Renal cortical epithelial cell (primary cell): Measurements from ENCODE around the gene IER3. TPM values are rescaled to one million over a fixed set of nuclear protein-coding genes. Genes with fewer than 3 reads are reported as not detected.
"Not testable (repeated sequence)": the region's sequence is repeated elsewhere in the genome, so short reads cannot be mapped to it uniquely, and the experiment has no call there.

Source experiments
- DNase-seq: peaks from one replicate; pipeline ENCODE4 v3.0.0-alpha.2; 2011; ENCODE audit warnings: low read depth
- total RNA-seq: library from RNA; depleted of rRNA; stranded (reverse); fragments of >200 nt; gene quantifications from 2 replicates; pipeline ENCODE4 v1.2.3, GENCODE V29; 2014

The IER3 gene
- total RNA-seq, 1 donor from 2014 or later: 56.6 TPM

DNA sequence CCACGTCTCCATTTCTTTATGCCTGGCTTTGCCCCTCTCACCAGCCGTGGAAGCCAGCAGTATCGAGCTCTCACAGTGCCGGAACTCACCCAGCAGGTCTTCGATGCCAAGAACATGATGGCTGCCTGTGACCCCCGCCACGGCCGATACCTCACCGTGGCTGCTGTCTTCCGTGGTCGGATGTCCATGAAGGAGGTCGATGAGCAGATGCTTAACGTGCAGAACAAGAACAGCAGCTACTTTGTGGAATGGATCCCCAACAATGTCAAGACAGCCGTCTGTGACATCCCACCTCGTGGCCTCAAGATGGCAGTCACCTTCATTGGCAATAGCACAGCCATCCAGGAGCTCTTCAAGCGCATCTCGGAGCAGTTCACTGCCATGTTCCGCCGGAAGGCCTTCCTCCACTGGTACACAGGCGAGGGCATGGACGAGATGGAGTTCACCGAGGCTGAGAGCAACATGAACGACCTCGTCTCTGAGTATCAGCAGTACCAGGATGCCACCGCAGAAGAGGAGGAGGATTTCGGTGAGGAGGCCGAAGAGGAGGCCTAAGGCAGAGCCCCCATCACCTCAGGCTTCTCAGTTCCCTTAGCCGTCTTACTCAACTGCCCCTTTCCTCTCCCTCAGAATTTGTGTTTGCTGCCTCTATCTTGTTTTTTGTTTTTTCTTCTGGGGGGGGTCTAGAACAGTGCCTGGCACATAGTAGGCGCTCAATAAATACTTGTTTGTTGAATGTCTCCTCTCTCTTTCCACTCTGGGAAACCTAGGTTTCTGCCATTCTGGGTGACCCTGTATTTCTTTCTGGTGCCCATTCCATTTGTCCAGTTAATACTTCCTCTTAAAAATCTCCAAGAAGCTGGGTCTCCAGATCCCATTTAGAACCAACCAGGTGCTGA lies 20.3 kb downstream of the IER3 start:
- DNase-seq: not testable (repeated sequence)

DNA sequence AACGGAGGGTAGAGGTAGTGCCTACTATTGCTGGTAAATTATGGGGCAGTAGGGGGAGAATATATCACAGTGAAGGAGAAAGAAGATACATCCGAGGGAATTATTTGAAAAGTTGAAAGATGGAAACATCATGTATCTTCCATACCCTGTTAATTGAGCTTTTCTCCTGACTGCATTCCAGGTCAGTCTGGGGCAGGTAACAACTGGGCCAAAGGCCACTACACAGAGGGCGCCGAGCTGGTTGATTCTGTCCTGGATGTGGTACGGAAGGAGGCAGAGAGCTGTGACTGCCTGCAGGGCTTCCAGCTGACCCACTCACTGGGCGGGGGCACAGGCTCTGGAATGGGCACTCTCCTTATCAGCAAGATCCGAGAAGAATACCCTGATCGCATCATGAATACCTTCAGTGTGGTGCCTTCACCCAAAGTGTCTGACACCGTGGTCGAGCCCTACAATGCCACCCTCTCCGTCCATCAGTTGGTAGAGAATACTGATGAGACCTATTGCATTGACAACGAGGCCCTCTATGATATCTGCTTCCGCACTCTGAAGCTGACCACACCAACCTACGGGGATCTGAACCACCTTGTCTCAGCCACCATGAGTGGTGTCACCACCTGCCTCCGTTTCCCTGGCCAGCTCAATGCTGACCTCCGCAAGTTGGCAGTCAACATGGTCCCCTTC lies 21.0 kb downstream of the IER3 start:
- not testable (repeated sequence) for DNase-seq

DNA sequence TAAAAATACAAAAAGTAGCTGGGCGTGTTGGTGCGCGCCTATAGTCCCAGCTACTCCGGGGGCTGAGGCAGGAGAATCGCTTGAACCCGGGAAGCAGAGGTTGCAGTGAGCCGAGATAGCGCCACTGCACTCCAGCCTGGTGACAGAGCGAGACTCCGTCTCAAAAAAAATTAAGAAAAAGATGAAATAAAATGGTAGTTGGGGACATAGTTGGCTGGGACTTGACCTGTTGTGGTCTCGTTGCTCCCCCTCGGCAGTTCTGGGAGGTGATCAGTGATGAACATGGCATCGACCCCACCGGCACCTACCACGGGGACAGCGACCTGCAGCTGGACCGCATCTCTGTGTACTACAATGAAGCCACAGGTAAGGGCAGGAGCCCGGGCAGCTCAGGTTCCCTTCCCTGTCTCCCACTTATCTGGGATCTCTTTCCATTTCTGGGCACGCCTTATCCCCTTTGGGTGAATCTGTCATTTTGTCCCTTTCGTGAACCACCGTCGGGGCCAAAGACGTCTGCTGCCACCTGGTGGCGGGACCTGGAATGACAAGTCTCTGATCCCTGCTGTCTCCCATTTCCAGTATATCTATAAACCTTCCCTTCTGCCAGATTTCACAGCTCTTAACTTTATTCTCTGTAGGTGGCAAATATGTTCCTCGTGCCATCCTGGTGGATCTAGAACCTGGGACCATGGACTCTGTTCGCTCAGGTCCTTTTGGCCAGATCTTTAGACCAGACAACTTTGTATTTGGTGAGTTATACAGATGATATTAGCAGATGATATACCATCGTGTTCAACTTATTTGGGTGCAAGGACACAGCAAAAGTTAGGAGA lies 21.9 kb downstream of the IER3 start:
- peak; percentile 50 for DNase-seq

DNA sequence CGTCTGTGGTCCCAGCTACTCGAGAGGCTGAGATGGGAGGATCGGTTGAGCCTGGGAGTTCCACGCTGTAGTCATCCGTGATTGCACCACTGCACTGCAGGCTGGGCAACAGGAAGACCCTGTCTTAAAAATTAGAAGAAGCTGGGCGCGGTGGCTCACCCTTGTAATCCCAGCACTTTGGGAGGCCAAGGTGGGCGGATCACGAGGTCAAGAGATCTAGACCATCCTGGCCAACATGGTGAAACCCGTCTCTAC lies 22.4 kb downstream of the IER3 start:
- DNase-seq: not testable (repeated sequence)

DNA sequence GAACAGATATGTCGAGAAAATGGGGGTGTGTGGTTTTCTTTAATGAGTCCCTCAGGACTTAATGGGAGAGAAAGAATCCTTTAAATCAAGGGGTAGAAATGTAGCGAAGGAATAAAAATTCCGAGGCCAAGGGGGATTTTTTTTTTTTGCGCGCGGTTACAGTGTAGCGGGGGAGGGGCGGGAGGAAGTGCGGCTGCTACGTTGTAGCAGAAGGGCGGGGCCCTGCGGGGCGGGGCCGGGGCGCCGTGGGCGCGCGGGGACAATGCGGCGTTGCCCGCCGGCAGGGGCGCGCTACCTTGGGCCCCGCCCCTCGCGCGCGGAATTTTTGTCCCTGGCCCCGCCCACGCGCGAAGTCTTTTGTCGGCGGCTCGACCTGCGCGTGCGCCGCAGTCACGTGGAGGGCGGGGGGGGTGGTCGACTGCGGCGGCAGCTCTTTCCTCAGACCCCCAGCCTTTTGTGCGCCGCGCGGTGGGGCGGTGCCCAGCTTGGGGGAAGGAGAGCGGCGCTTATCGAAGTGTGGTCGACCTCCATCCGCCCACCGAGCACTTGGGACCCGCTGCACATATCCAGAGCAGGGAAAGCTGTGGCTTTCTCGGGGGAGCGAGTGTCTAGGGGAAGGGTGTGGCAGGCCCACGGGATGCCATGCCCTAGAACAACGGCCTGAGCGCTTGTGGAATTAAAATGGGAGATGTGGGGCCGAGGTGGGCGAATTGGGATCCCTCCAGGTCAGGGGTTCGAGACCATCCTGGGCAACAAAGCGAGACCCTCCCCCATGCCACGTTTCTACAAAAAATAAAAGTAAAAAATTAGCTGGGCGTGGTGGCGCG lies 22.9 kb downstream of the IER3 start:
- DNase-seq: peak; percentile 55

DNA sequence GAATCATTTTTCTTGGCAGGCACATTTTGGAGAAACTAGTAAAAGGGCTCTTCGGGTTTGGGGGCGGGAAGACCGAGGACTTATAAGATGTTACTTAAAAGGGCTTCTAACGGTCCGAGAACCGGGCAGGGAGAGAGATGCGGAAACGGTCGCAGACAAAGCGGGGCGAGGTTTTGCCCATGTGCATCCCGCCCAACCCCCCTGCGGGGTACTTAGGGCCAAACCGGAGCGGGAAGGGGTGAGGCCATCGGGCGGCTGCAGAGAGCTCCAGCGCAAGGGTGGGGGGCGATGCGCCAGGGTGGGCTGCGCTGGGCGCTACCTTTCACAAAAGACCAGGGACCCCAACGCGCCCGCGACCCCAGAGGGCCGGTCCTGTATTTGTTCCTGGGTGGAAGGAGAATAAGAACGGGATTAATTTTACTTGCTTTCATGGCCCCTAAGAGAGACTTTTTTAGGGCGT lies 23.6 kb downstream of the IER3 start:
- DNase-seq: no peak

DNA sequence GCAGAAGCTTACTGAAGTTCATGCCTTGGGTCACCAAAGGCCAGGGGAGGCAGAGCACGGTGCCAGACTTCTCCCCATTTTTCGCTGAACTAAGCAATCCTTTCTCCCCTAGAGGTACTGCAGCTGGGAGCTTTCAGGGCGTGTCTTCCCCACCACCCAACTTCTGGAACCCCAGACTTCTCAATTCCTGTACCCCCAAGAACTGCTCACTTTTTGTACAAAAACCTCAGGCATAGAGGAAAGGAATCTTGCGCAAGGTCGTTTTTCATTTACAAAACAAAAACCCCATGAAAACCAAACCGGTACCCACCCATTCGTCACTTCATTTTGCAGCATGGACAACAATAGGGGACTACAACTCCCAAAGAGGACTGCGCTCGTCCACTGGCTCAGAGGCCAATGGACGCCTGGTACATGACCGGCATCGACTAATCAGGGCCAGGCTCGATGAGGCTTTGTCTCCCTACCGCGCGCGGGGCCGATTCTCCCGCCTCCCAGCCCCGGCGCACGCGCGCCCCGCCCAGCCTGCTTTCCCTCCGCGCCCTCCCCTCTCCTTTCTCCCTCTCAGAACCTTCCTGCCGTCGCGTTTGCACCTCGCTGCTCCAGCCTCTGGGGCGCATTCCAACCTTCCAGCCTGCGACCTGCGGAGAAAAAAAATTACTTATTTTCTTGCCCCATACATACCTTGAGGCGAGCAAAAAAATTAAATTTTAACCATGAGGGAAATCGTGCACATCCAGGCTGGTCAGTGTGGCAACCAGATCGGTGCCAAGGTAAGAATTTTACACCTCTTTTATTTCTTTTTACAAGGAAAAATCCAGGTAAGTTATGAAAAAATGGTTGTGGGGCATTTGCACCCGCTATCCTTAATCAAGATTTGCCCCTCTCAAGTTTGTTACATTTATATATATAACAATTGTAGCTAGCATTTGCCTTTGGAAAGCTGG lies 24.3 kb downstream of the IER3 start, which contains the start of gene TUBB:
TSS of gene TUBB (plus strand) at position 562 of the 947 bp plus-strand sequence. CDS start at position 717, 155 bp downstream.
- peak; percentile 95 for DNase-seq

DNA sequence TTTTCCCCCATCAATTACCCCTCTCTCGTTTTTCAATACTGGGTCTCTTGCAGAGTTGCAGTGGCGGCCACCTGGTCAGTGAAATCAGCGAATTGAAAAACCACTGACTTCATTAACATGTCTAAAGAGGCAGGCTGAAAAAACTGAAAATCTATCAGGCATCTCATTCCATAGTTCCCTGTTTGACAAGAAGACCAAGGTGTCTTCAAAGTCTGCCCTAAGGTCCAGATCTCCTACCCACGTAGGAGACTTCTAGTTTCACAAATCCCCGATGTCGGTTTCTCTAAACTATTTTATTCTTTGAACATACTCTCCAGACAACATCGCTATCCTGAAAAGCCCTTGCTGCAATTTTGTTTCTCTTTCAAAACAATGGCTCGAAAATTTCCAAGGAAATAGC lies 25.0 kb downstream of the IER3 start:
- DNase-seq: peak; percentile 34

DNA sequence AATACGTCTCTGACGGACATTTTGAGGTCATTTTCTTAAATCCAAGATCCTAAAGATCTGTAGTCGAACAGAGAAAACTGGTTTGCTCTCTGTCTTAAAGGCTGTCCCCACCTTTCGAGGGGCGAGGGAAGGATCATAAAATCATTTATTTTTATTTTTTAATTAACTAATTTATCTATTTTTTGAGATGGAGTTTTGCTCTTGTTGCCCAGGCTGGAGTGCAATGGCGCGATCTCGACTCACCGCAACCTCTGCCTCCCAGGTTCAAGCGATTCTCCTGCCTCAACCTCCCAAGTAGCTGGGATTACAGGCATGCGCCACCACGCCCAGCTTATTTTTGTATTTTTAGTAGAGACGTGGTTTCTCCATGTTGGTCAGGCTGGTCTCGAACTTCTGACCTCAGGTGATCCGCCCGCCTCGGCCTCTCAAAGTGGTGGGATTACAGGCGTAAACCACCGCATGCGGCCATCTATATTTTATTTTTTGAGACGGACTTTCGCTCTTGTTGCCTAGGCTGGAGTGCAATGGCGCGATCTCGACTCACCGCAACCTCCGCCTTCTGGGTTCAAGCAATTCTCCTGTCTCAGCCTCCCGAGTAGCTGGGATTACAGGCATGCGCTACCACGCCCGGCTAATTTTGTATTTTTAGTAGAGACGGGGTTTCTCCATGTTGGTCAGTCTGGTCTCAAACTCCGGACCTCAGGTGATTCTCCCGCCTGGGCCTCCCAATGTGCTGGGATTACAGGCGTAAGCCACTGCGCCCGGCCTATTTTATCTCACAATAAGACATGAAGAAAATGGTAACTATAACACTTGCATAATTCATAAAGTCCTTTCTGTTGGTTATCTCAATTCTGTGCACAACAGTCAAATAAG lies 26.3 kb downstream of the IER3 start:
- not testable (repeated sequence) for DNase-seq

DNA sequence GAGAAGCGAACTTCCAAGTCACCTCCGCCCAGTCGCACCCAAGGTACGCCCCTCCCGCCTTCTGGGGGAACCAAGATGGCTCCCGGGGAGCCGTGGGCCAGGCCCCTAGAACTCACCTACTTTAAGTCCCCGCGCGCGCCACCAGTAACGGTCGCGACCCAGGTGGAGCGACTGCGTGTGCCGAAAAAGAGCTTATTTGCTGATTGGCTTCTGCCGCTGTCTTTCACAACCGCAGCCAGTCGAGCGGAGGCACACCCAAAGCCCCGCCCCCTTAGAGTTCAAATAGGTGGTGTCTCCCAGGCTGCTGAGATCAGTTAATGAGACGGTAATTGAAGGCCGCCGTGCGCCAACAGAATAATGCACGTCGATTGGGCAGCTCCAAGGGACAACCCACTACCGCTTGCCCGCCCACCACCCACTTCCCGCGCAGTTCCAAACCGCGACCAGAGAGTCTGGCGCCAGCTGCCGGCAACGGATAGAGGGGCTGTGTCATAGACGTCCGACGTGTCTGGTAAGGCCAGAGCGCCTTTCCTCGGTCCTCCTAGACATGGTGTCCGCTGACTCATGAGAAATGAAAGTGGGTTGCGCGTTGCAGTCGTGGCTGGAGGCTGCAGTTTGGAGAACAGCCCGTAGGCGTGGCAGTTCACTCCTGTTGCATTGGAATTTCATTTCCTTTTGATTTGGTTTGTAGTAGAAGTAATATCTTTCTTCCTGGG lies 27.1 kb downstream of the IER3 start, which contains the start of gene MDC1:
TSS of gene MDC1 (minus strand) at position 153 of the 716 bp plus-strand sequence. CDS start 2,106 bp downstream, outside the sequence.
- DNase-seq: peak; percentile 99

DNA sequence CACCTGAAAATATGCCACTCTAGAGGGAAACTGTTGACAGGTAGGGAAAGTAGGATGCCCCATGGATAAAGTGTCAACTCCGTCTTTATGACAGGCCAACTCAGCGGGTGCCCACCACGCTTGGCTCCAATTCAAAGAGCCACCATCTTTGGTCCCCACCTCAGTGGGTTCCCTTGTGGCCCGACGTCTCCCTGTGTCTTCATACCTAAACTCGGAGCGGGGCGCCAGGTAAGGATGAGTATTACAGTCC lies 27.5 kb downstream of the IER3 start:
- no peak for DNase-seq

DNA sequence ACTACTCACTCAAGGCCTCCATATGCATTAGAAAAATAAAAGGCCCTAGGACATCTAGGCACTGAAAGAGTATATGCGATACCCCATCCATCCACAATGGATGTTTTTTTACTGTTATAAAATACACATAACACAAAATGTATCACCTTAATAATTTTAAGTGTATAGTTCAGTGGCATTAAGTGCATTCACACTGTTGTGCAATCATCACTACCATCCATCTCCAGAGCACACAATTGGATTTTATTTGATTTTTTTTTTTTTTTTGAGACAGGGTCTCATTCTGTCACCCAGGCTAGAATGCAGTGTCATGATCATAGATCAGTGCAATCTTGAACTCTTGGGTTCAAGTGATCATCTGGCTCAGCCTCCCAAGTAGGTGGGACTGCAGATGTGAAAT lies 30.1 kb downstream of the IER3 start:
- DNase-seq: no peak

DNA sequence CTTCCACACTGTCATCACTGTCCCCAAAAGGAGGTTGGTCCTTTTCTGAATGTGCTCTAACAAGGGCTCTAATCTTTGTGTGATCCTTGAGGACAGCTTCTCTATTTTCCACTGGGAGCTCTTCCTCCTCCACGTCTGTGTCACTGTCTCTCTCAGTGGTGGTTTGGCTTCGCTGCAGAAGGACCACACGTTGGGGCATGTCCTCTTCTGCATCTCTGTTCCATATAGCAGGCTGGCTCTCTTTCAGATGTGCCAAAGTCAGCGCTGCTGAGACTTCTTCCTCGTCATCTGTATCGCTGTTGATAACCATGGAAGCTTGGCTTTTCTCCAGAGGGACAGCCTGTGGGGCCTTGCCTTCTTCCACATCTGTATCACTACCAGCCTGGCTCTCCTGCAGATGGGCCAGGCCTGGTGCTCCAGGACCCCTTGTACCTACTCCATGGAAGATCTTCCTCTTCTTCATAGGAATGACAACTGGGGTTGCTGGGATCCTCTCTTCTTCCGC lies 31.9 kb downstream of the IER3 start:
- no peak for DNase-seq

DNA sequence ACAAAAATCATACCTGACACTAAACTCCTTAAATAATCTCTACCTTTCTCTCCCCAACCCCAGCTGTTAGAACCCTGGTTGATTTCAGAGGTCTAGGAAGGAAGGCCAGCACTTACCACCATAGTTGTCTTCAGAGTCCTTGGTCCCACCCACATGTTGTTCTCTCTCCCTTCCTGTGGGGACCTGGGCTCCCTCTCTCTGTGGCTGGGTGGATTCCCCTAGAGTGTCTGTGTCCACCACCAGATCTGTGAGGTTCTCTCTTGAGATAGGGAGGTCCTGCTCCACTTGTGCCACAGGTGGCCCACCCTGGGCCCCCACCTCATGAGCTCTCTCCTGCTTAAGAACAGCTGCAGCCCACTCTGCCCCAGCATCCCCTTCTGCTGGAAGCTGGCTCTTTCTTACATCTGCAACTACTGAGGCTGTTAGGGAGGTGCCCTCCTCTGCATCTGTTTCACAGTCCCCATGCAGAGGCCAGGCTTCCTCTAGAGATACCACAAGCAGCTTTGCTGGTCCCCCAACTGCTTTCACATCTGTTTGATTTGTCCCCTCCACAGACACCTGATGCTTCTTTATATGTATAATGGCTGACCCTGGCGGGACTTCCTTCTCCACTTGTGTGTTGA lies 32.5 kb downstream of the IER3 start:
- DNase-seq: no peak

DNA sequence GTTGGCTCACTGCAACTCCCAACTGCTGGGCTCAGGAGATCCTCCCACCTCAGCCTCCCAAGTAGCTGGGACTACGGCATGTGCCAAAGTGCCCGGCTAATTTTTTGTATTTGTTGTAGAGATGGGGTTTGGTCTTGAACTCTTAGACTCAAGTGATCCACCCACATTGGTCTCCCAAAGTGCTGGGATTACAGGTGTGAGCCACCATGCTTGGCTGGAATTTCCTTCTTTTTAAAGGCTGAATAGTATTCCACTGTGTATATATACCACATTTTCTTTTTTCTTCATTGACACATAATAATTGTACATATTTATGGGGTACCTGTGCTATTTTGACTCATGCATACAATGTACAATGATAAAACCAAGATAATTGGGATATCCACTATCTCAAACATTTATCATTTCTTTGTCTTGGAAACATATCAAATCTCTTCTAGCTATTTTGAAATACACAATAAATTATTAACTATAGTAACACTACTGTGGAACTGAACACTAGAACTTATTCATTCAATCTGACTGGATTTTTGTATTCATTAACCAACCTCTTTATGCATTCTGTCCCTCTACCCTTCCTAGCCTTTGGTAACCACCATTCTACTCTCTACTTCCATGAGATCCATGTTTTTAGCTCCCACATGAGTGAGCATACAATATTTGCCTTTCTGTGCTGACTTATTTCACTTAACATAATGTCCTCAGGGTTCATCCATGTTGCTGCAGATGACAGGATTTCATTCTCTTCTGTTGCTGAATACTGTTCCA lies 35.1 kb downstream of the IER3 start:
- peak; percentile 97 for DNase-seq

DNA sequence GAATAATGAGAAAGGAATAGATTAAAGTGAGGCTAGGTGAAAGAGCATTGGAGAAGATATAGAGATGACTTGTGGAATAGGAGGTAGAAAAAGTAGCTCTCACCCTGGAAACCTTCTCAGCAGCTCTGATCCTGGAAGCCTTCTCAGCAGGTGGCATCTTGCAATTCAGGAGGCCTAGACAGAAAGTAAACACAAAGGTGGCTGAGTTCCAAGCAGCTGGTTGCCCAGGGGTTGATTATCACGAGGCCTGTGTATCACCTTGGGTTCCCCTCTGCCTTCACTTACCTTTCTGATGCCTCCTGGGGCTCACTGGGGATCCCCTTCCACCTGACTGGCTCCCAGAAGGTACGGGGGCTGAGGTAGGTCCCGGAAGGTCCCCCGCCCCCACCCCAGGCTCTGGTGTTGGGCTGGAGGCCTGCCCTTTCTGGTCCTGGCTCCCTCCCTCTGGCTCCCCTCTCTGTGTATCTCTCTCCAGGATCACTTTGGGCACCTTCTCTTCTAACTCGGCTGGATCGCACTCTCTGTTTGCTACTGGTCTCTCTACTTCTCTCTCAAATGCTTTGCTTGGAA lies 37.0 kb downstream of the IER3 start:
- peak; percentile 60 for DNase-seq

DNA sequence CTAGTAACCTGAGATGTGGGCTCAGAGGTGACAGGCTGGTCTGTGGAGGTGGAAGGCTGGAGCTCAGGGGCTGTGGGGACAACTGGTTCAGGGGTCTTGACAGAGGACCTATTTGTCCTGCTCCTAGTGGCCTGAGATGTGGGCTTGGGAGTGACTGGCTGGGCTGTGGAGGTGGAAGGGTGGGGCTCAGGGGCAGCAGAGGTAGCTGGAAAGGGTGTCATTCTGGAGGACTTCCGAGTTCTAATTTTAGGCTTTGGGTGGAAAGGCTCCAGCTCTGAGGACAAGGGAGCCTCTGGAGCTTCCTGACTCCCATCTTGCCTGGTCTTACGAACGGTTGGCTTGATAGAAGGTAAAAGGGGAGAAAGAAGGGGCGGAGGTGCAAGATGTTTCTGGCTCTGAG lies 38.7 kb downstream of the IER3 start:
- DNase-seq: no peak
